Sigmoid colon (tissue), 4 donors: Measurements from ENCODE around the gene HSPB1.

Experiments used
- POLR2A ChIP-seq, 2 donors: fragments of 450-650 bp; IDR thresholded peaks; one replicate each; pipeline ENCODE4 v1.6.1; 2016; ENCODE audit warnings: antibody characterized with exemption in 2 of 2, mild to moderate bottlenecking in 2 of 2, moderate library complexity in 2 of 2
- POLR2AphosphoS5 ChIP-seq, 4 donors: sonication (generic); formaldehyde crosslinking; IDR thresholded peaks; one replicate each; pipeline ENCODE4 v1.6.1; 2017; ENCODE audit warnings: antibody characterized with exemption in 4 of 4
- TF ChIP-seq, protein P1 (sequence below), 4 experiments: fragments of 450-650 bp in 3 of 4; fragments of 200-600 bp in 1 of 4; IDR thresholded peaks; one replicate each; pipeline ENCODE4 v1.5.1; 2016 to 2019; ENCODE audit warnings: antibody characterized with exemption in 4 of 4, mild to moderate bottlenecking in 3 of 4, moderate library complexity in 2 of 4

DNA sequence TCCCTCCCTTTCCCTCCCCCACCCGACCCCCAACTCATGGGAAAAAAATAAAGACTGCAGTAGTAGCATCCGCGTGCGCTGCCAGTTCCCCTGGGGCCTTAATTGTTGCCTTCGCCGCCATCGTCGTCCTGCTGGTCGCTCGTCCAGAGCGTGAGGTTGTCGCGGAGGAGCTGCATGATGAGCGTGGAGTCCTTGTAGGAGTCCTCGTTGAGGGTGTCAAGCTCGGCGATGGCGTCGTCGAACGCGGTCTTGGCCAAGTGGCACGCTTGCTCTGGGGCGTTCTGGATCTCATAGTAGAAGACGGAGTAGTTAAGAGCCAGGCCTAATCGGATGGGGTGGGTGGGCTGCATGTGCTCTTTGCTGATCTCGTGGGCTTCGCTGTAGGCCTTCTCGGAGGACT is 27.0 kb downstream of the HSPB1 start:
- TF ChIP-seq, protein P1, sequence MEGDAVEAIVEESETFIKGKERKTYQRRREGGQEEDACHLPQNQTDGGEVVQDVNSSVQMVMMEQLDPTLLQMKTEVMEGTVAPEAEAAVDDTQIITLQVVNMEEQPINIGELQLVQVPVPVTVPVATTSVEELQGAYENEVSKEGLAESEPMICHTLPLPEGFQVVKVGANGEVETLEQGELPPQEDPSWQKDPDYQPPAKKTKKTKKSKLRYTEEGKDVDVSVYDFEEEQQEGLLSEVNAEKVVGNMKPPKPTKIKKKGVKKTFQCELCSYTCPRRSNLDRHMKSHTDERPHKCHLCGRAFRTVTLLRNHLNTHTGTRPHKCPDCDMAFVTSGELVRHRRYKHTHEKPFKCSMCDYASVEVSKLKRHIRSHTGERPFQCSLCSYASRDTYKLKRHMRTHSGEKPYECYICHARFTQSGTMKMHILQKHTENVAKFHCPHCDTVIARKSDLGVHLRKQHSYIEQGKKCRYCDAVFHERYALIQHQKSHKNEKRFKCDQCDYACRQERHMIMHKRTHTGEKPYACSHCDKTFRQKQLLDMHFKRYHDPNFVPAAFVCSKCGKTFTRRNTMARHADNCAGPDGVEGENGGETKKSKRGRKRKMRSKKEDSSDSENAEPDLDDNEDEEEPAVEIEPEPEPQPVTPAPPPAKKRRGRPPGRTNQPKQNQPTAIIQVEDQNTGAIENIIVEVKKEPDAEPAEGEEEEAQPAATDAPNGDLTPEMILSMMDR (IDR thresholded peaks at IDR 0.05) = no peak
- no peak for TF ChIP-seq POLR2A (IDR thresholded peaks at IDR 0.05)
- no peak for TF ChIP-seq POLR2AphosphoS5 (IDR thresholded peaks at IDR 0.05)
